HepG2 (cell line): ENCODE measurements around the gene BLOC1S2. TPM values are rescaled to one million over a fixed set of nuclear protein-coding genes. Genes with fewer than 3 reads are reported as not detected.

Source experiments
- AHR ChIP-seq: IDR thresholded peaks from 2 replicates; pipeline ENCODE4 v1.6.1; 2018; ENCODE audit warnings: missing genetic modification reagents, missing compliant biosample characterization
- ATAD3A ChIP-seq: sonication (generic); formaldehyde crosslinking; IDR thresholded peaks from 2 replicates; pipeline ENCODE4 v1.4.0; 2020; ENCODE audit warnings: missing genetic modification reagents
- E2F2 ChIP-seq: sonication (generic); formaldehyde crosslinking; IDR thresholded peaks from 2 replicates; pipeline ENCODE4 v1.4.0; 2020; ENCODE audit warnings: missing genetic modification reagents, borderline replicate concordance
- FOSL2 ChIP-seq: sonication (generic); formaldehyde crosslinking; IDR thresholded peaks from 2 replicates; pipeline ENCODE4 v1.4.0; 2020; ENCODE audit warnings: missing genetic modification reagents
- FOXK1 ChIP-seq: sonication (generic); formaldehyde crosslinking; IDR thresholded peaks from 2 replicates; pipeline ENCODE4 v1.4.0; 2020; ENCODE audit warnings: low read depth, missing genetic modification reagents, borderline replicate concordance
- HMGXB4 ChIP-seq, 2 experiments: sonication (generic) in 1 of 2; formaldehyde crosslinking in 1 of 2; IDR thresholded peaks; 2 replicates each; pipeline versions ENCODE4 v1.4.0 to v1.6.1; 2018 to 2020; ENCODE audit warnings: missing genetic modification reagents in 2 of 2, borderline replicate concordance in 1 of 2, low read depth in 1 of 2, mild to moderate bottlenecking in 1 of 2, missing biosample characterization in 1 of 2
- HNF1B ChIP-seq: sonication (generic); formaldehyde crosslinking; IDR thresholded peaks from 2 replicates; pipeline ENCODE4 v1.5.1; 2020; ENCODE audit warnings: mild to moderate bottlenecking, moderate library complexity, missing genetic modification reagents
- MTA1 ChIP-seq: sonication (generic); formaldehyde crosslinking; IDR thresholded peaks from 2 replicates; pipeline ENCODE4 v1.4.0; 2020; ENCODE audit warnings: missing genetic modification reagents, mild to moderate bottlenecking, borderline replicate concordance
- MXD3 ChIP-seq: IDR thresholded peaks from 2 replicates; pipeline ENCODE4 v1.6.1; 2016; ENCODE audit warnings: mild to moderate bottlenecking, missing biosample characterization, missing genetic modification reagents
- POGZ ChIP-seq: sonication (generic); formaldehyde crosslinking; IDR thresholded peaks from 2 replicates; pipeline ENCODE4 v1.4.0; 2020; ENCODE audit warnings: mild to moderate bottlenecking, missing genetic modification reagents
- RBM22 ChIP-seq: fragments of 200-400 bp; formaldehyde crosslinking; optimal IDR thresholded peaks from 2 replicates; pipeline ENCODE3; 2017; ENCODE audit warnings: mild to moderate bottlenecking, low read length, moderate library complexity
- SRSF1 ChIP-seq: fragments of 200-400 bp; formaldehyde crosslinking; optimal IDR thresholded peaks from 2 replicates; pipeline ENCODE3; 2017; ENCODE audit warnings: mild to moderate bottlenecking, low read depth, low read length, moderate library complexity
- YEATS4 ChIP-seq: sonication (generic); formaldehyde crosslinking; IDR thresholded peaks from 2 replicates; pipeline ENCODE4 v1.4.0; 2020; ENCODE audit warnings: missing genetic modification reagents, borderline replicate concordance
- ZMYM3 ChIP-seq: sonication (generic); formaldehyde crosslinking; IDR thresholded peaks from 2 replicates; pipeline ENCODE4 v1.5.1; 2020; ENCODE audit warnings: mild to moderate bottlenecking, missing genetic modification reagents
- ZNF33B ChIP-seq: sonication (generic); formaldehyde crosslinking; IDR thresholded peaks from 2 replicates; pipeline ENCODE4 v1.5.1; 2020; ENCODE audit warnings: mild to moderate bottlenecking, missing genetic modification reagents
- ZNF513 ChIP-seq: sonication (generic); formaldehyde crosslinking; conservative IDR thresholded peaks from 2 replicates; pipeline ENCODE4 v1.5.0; 2020; ENCODE audit warnings: missing genetic modification reagents
- ZNF546 ChIP-seq: sonication (generic); formaldehyde crosslinking; conservative IDR thresholded peaks from 2 replicates; pipeline ENCODE4 v1.8.1; 2023; ENCODE audit warnings: mild to moderate bottlenecking, missing genetic modification reagents
- ZNF580 ChIP-seq: IDR thresholded peaks from 2 replicates; pipeline ENCODE4 v1.6.1; 2016; ENCODE audit warnings: low read depth, borderline replicate concordance
- ZNF883 ChIP-seq: sonication (generic); formaldehyde crosslinking; IDR thresholded peaks from 2 replicates; pipeline ENCODE4 v1.5.1; 2020; ENCODE audit warnings: mild to moderate bottlenecking, missing genetic modification reagents; ENCODE audit errors: not compliant biosample characterization
- polyA plus RNA-seq, 8 experiments: library from polyadenylated mRNA; depleted of rRNA in 3 of 8; stranded (reverse) in 7 of 8; unstranded in 1 of 8; fragments of >200 nt; fragmentation: Illumina TruSeq in 4 of 8; extraction: Trizol in 4 of 8; gene quantifications; 2 replicates each; pipeline versions ENCODE4 v1.2.1 to v1.2.3, GENCODE V29; 2011 to 2016; ENCODE audit warnings: low read depth in 4 of 8, missing spikeins in 1 of 8, mixed read lengths in 1 of 8; ENCODE audit not compliant: insufficient read depth in 1 of 8
- total RNA-seq, 5 experiments: library from RNA; depleted of rRNA; stranded (reverse); fragments of >200 nt; fragmentation: Illumina TruSeq; extraction: Trizol; gene quantifications; 2 replicates each; pipeline ENCODE4 v1.2.3, GENCODE V29; 2016; ENCODE audit warnings: low read depth in 1 of 5

BLOC1S2 gene
- total and polyA plus RNA-seq, 2 of the 13 experiments (the other 11 are each of a cell fraction or from before 2014, with no cell fraction given) = 22.3 to 64.4 TPM

GRCh38 chr10:100286051-100287033, at the start of gene BLOC1S2 (continued):
- TF ChIP-seq MXD3 (CRISPR knock-in tag) (no peak), ATAD3A (CRISPR knock-in tag) (no peak), YEATS4 (peak; percentile 88; the same call in 1 of the 2 replicates), RBM22 (no peak), ZNF33B (no peak), E2F2 (CRISPR knock-in tag) (no peak), SRSF1 (no peak), ZNF580 (CRISPR knock-in tag) (peak; percentile 58; the same call in 1 of the 2 replicates), ZNF883 (CRISPR knock-in tag) (no peak), FOSL2 (CRISPR knock-in tag) (peak; percentile 29; the same call in 1 of the 2 replicates), ZMYM3 (CRISPR knock-in tag) (no peak), HNF1B (CRISPR knock-in tag) (no peak; the same call in 1 of the 2 replicates), POGZ (0 out of 2 replicates have a peak, but pooled peaks have one; percentile 52), MTA1 (CRISPR knock-in tag) (peak; percentile 76; the same call in 1 of the 2 replicates), ZNF546 (CRISPR knock-in tag) (no peak), FOXK1 (no peak), ZNF513 (CRISPR knock-in tag) (no peak), AHR (CRISPR knock-in tag) (no peak), HMGXB4 (CRISPR knock-in tag; IDR thresholded peaks at IDR 0.05; ENCODE audit: borderline replicate concordance in 1 of 2, low read depth in 1 of 2) (peak; percentile 64 to 94)
